Measurements from ENCODE around the gene ADAMTSL2.

GRCh38 chr9:133489253-133490190 lies 45.0 kb upstream of the ADAMTSL2 start:
- TF ChIP-seq, protein P1, sequence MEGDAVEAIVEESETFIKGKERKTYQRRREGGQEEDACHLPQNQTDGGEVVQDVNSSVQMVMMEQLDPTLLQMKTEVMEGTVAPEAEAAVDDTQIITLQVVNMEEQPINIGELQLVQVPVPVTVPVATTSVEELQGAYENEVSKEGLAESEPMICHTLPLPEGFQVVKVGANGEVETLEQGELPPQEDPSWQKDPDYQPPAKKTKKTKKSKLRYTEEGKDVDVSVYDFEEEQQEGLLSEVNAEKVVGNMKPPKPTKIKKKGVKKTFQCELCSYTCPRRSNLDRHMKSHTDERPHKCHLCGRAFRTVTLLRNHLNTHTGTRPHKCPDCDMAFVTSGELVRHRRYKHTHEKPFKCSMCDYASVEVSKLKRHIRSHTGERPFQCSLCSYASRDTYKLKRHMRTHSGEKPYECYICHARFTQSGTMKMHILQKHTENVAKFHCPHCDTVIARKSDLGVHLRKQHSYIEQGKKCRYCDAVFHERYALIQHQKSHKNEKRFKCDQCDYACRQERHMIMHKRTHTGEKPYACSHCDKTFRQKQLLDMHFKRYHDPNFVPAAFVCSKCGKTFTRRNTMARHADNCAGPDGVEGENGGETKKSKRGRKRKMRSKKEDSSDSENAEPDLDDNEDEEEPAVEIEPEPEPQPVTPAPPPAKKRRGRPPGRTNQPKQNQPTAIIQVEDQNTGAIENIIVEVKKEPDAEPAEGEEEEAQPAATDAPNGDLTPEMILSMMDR (IDR thresholded peaks at IDR 0.05): no peak
- TF ChIP-seq POLR2A (IDR thresholded peaks at IDR 0.05) (no peak), EP300 (IDR thresholded peaks at IDR 0.05) (no peak)

All from ovary (tissue), 3 donors.